Kidney epithelial cell (primary cell): ENCODE results near the gene ROPN1L. TPM values are rescaled to one million over a fixed set of nuclear protein-coding genes. Genes with fewer than 3 reads are reported as not detected.
A peak's percentile ranks its signal among the peaks of the same experiment; 100 is the strongest.

Experiments
- DNase-seq: peaks from one replicate; pipeline ENCODE4 v3.0.0-alpha.2; 2010; ENCODE audit warnings: low read depth
- H3K27me3 ChIP-seq: 2 replicates; pipeline ENCODE4 v1.6.0; 2011; ENCODE audit warnings: low read length; ENCODE audit not compliant: control insufficient read depth, insufficient read depth
- H3K36me3 ChIP-seq: 2 replicates; pipeline ENCODE4 v1.5.1; 2011; ENCODE audit warnings: low read length; ENCODE audit not compliant: control insufficient read depth, insufficient read depth
- H3K4me3 ChIP-seq: 2 replicates; pipeline ENCODE4 v1.5.1; 2011; ENCODE audit warnings: low read depth, mild to moderate bottlenecking, control low read depth, low read length
- total RNA-seq: library from RNA; depleted of rRNA; stranded (reverse); fragments of >200 nt; gene quantifications from 2 replicates; pipeline ENCODE4 v1.2.3, GENCODE V29; 2015
- TF ChIP-seq, protein P1 (sequence below): IDR thresholded peaks from 2 replicates; pipeline ENCODE4 v1.5.1; 2011; ENCODE audit warnings: mild to moderate bottlenecking, moderate library complexity, low read length, control low read depth, inconsistent platforms; ENCODE audit not compliant: insufficient read depth, poor library complexity, severe bottlenecking

Gene ROPN1L
- total RNA-seq, 1 donor from 2014 or later: 0.21 TPM

GRCh38 chr5:10452768-10453331, 11.2 kb downstream of the ROPN1L start:
- TF ChIP-seq, protein P1, sequence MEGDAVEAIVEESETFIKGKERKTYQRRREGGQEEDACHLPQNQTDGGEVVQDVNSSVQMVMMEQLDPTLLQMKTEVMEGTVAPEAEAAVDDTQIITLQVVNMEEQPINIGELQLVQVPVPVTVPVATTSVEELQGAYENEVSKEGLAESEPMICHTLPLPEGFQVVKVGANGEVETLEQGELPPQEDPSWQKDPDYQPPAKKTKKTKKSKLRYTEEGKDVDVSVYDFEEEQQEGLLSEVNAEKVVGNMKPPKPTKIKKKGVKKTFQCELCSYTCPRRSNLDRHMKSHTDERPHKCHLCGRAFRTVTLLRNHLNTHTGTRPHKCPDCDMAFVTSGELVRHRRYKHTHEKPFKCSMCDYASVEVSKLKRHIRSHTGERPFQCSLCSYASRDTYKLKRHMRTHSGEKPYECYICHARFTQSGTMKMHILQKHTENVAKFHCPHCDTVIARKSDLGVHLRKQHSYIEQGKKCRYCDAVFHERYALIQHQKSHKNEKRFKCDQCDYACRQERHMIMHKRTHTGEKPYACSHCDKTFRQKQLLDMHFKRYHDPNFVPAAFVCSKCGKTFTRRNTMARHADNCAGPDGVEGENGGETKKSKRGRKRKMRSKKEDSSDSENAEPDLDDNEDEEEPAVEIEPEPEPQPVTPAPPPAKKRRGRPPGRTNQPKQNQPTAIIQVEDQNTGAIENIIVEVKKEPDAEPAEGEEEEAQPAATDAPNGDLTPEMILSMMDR: peak; percentile 67
- H3K4me3 ChIP-seq: no peak overlapping the region
- H3K36me3 ChIP-seq: no peaks in the 10 kb centered on the region
- no peaks in the 10 kb centered on the region for H3K27me3 ChIP-seq
- DNase-seq: peak; percentile 58

- peak; percentile 35 for DNase-seq
Observed at GRCh38 chr5:10453545-10453944, 11.9 kb downstream of the ROPN1L start.

DNA sequence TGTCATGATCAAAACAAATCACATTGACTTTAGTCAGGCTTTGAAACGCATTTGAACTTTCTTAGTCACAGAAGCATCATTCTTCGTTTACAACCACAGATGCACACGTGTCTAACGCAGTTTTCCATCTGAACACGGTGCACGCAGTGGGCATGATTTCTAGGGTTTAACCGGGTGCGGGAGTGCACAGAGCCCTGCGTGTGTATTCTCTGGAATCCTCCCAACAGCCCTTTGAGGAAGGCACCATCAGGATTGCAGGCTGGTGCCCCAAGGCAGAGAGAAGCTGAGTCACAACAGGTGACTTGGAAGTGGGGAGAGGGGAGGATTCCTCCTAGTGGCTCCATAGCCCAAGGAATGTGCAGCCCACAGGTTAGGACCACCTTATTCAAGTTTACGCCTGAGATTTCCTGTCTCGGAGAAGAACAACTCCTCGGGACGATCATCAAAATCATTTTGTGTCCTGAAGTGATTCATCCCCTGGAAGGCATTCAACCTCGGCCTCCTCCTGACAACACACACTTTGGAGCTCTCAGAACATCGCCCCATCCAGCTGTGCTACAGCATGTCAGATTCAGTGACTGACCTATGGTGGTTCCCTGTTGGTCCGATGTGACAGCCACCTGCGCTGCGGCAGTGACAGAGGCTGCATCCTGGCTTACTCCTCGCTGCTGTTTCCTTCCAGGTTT, 13.1 kb downstream of the ROPN1L start:
- no peaks in the 10 kb centered on the region for H3K27me3 ChIP-seq
- DNase-seq: no peak
- no peaks in the 10 kb centered on the region for H3K36me3 ChIP-seq
- TF ChIP-seq, protein P1: no peak
- no peak overlapping the region for H3K4me3 ChIP-seq

More at GRCh38 chr5:10453545-10453944, 11.9 kb downstream of the ROPN1L start:
- TF ChIP-seq, protein P1: no peak
- Histone ChIP-seq H3K36me3 (no peaks in the 10 kb centered on the region), H3K27me3 (no peaks in the 10 kb centered on the region), H3K4me3 (no peak overlapping the region)

DNA sequence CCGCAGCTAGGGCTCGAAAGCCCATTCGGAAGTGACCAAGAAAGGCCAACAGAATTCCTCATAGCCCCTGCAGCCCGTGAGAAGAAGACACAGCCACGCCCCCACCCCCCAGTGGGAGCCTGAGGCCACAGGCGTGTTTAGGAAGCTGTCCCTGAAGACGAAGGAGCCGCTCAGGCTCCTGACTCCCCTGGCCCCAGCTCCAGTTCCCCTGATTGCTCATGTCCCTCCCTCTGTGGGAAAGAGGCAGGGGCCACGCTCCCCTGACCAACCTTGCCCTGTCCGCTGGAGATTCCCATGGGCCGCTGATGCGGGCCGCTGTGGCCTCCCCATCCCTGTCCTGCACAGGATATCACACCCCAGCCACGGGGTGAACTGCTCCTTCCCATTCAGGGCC, 13.6 kb downstream of the ROPN1L start:
- Histone ChIP-seq H3K4me3 (no peak overlapping the region), H3K27me3 (no peaks in the 10 kb centered on the region), H3K36me3 (no peaks in the 10 kb centered on the region)
- DNase-seq: no peak
- TF ChIP-seq, protein P1: no peak

- no peak overlapping the region for H3K4me3 ChIP-seq
- DNase-seq: no peak
- H3K27me3 ChIP-seq: no peaks in the 10 kb centered on the region
- H3K36me3 ChIP-seq: no peaks in the 10 kb centered on the region
- TF ChIP-seq, protein P1: no peak
Observed at GRCh38 chr5:10456583-10457420, 15.1 kb downstream of the ROPN1L start.
